SW480 (cell line): ENCODE data around the gene COPS9.

Experiments
- DNase-seq: peaks from one replicate; pipeline ENCODE4 v3.0.0-alpha.2; 2016; ENCODE audit warnings: low spot score

Gene COPS9

GRCh38 chr2:240134466-240134865 is 1.6 kb downstream of the COPS9 start:
- DNase-seq: no peak

GRCh38 chr2:240133401-240133800 is 2.7 kb downstream of the COPS9 start:
- DNase-seq: no peak

GRCh38 chr2:240132651-240132980 is 3.5 kb downstream of the COPS9 start:
- DNase-seq: no peak

- no peak for DNase-seq
These were observed 4.0 kb downstream of the COPS9 start for GRCh38 chr2:240131941-240132650.

- DNase-seq: no peak
These were observed 4.8 kb downstream of the COPS9 start for GRCh38 chr2:240131296-240131695.

- DNase-seq: no peak
These were observed 5.5 kb downstream of the COPS9 start for GRCh38 chr2:240130393-240131195.

- no peak for DNase-seq
These were observed 6.2 kb downstream of the COPS9 start for GRCh38 chr2:240129731-240130392.

- no peak for DNase-seq
These were observed 6.8 kb downstream of the COPS9 start for GRCh38 chr2:240129311-240129710.

GRCh38 chr2:240128608-240129145 is 7.4 kb downstream of the COPS9 start:
- DNase-seq: no peak

GRCh38 chr2:240127911-240128607 is 8.0 kb downstream of the COPS9 start:
- no peak for DNase-seq

- no peak for DNase-seq
These were observed 8.8 kb downstream of the COPS9 start for GRCh38 chr2:240127191-240127750.

GRCh38 chr2:240126731-240127130 is 9.4 kb downstream of the COPS9 start:
- DNase-seq: no peak

- no peak for DNase-seq
These were observed 10.4 kb downstream of the COPS9 start for GRCh38 chr2:240125742-240126141.

GRCh38 chr2:240124651-240125030 is 11.5 kb downstream of the COPS9 start:
- no peak for DNase-seq

- DNase-seq: no peak
These were observed 12.1 kb downstream of the COPS9 start for GRCh38 chr2:240123821-240124650.

- no peak for DNase-seq
These were observed 14.4 kb downstream of the COPS9 start for GRCh38 chr2:240121675-240122074.

GRCh38 chr2:240121190-240121589 is 14.9 kb downstream of the COPS9 start:
- no peak for DNase-seq

- no peak for DNase-seq
These were observed 21.9 kb downstream of the COPS9 start for GRCh38 chr2:240114233-240114632.

- DNase-seq: no peak
These were observed 23.0 kb downstream of the COPS9 start for GRCh38 chr2:240112914-240113690.

GRCh38 chr2:240111253-240111652 is 24.9 kb downstream of the COPS9 start:
- DNase-seq: no peak
